ENCODE results near the gene CALN1. TPM values are rescaled to one million over a fixed set of nuclear protein-coding genes. Genes with fewer than 3 reads are reported as not detected.

CALN1 gene
- total RNA-seq, 4 donors from 2014 or later: under 0.01 to 0.06 TPM; not detected in 2

GRCh38 chr7:71962636-71963035, 449.5 kb downstream of the CALN1 start:
- no peaks in the 10 kb centered on the region for H3K4me1 ChIP-seq
- TF ChIP-seq POLR2AphosphoS5 (IDR thresholded peaks at IDR 0.05) (no peak), POLR2A (IDR thresholded peaks at IDR 0.05; ENCODE audit: low read depth) (no peak), CTCF (IDR thresholded peaks at IDR 0.05) (no peak), EP300 (IDR thresholded peaks at IDR 0.05) (no peak)
- 86% methylated on average over 3 of the region's 3 CpGs for WGBS

GRCh38 chr7:71961283-71961682, 450.9 kb downstream of the CALN1 start:
- Histone ChIP-seq H3K4me3 (no peak overlapping the region), H3K9me3 (no peaks in the 10 kb centered on the region), H3K4me1 (no peaks in the 10 kb centered on the region), H3K27ac (replicated peaks in 1 of 4) (no peak overlapping the region), H3K27me3 (no peaks in the 10 kb centered on the region), H3K36me3 (no peaks in the 10 kb centered on the region)
- DNase-seq (ENCODE audit: extremely low spot score): no peak
- no peak for TF ChIP-seq CTCF (IDR thresholded peaks at IDR 0.05)
- no peak for TF ChIP-seq POLR2A (IDR thresholded peaks at IDR 0.05; ENCODE audit: low read depth)
- TF ChIP-seq POLR2AphosphoS5 (IDR thresholded peaks at IDR 0.05): no peak
- TF ChIP-seq EP300 (IDR thresholded peaks at IDR 0.05): no peak
- intact Hi-C loops (cut with DNase I): no loop called here
- 80% methylated on average over 4 of the region's 4 CpGs for WGBS

More at GRCh38 chr7:71962636-71963035, 449.5 kb downstream of the CALN1 start:
- Histone ChIP-seq H3K36me3 (no peaks in the 10 kb centered on the region), H3K27me3 (no peaks in the 10 kb centered on the region), H3K4me3 (no peak overlapping the region), H3K27ac (replicated peaks in 1 of 4) (no peak overlapping the region), H3K9me3 (no peaks in the 10 kb centered on the region)
- intact Hi-C loops (cut with DNase I): no loop called here
- DNase-seq (ENCODE audit: extremely low spot score): no peak

- intact Hi-C loops (cut with DNase I): no loop called here
- TF ChIP-seq CTCF (IDR thresholded peaks at IDR 0.05): no peak
- no peak for TF ChIP-seq POLR2AphosphoS5 (IDR thresholded peaks at IDR 0.05)
- no peak for TF ChIP-seq EP300 (IDR thresholded peaks at IDR 0.05)
- TF ChIP-seq POLR2A (IDR thresholded peaks at IDR 0.05; ENCODE audit: low read depth): no peak
- H3K4me3 ChIP-seq: no peak overlapping the region
- no peak for DNase-seq (ENCODE audit: extremely low spot score)
- WGBS: 85% methylated on average over 16 of the region's 17 CpGs
- no peaks in the 10 kb centered on the region for H3K4me1 ChIP-seq
- no peak overlapping the region for H3K27ac ChIP-seq (replicated peaks in 1 of 4)
- H3K9me3 ChIP-seq: no peaks in the 10 kb centered on the region
- no peaks in the 10 kb centered on the region for H3K36me3 ChIP-seq
- no peaks in the 10 kb centered on the region for H3K27me3 ChIP-seq
These were observed 470.0 kb downstream of the CALN1 start for GRCh38 chr7:71942115-71942514.

DNA sequence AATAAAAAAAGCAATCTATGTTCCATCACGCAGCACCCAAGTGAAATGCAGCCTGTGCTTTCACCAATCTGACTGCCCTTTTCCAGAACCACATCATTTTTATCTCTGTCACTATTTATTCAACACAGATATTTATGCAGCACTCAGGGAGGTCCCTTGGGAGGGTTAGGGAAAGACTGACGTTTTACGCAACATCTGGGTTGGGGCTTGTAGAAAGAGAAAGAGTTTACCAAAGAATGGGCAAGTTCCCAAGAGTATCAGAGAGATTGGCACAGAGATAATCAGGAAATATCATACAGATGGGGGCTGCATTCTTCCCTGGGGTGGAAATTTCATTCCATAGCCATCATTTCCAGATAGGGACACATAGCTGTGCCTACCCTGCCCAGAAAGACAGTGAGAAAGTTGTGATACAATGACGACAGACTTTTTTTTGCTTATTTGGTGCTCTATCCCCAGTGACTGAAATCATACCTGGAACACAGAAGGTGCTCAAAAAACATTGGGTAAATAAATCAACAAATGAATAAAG, 474.2 kb downstream of the CALN1 start:
- 54% methylated on average over 4 of the region's 4 CpGs for WGBS
- intact Hi-C loops (cut with DNase I): no loop called here
- no peak for DNase-seq (ENCODE audit: extremely low spot score)

GRCh38 chr7:71935674-71936073, 476.5 kb downstream of the CALN1 start:
- H3K4me1 ChIP-seq: no peaks in the 10 kb centered on the region
- TF ChIP-seq CTCF (IDR thresholded peaks at IDR 0.05) (no peak), EP300 (IDR thresholded peaks at IDR 0.05) (no peak)

More for the DNA sequence above, 474.2 kb downstream of the CALN1 start:
- no peak for TF ChIP-seq EP300 (IDR thresholded peaks at IDR 0.05)
- no peaks in the 10 kb centered on the region for H3K27me3 ChIP-seq
- H3K36me3 ChIP-seq: no peaks in the 10 kb centered on the region
- no peak overlapping the region for H3K27ac ChIP-seq (replicated peaks in 1 of 4)
- no peaks in the 10 kb centered on the region for H3K4me1 ChIP-seq
- H3K4me3 ChIP-seq: no peak overlapping the region
- H3K9me3 ChIP-seq: no peaks in the 10 kb centered on the region

More at GRCh38 chr7:71935674-71936073, 476.5 kb downstream of the CALN1 start:
- Histone ChIP-seq H3K4me3 (no peak overlapping the region), H3K36me3 (no peaks in the 10 kb centered on the region), H3K27me3 (no peaks in the 10 kb centered on the region), H3K9me3 (no peaks in the 10 kb centered on the region), H3K27ac (replicated peaks in 1 of 4) (no peak overlapping the region)
- DNase-seq (ENCODE audit: extremely low spot score): no peak
- WGBS: 94% methylated on average over 5 of the region's 5 CpGs
- intact Hi-C loops (cut with DNase I): no loop called here
